HG03439 (cell line): ENCODE measurements around the gene PDPR.
"Not testable (repeated sequence)": the region's sequence is repeated elsewhere in the genome, so short reads cannot be mapped to it uniquely, and the experiment has no call there.

ENCODE experiments used
- ATAC-seq: cut with Tn5 transposase; IDR thresholded peaks from one replicate; pipeline ENCODE4 v1.9.1; 2021; ENCODE audit warnings: mild to moderate bottlenecking, moderate library complexity; ENCODE audit not compliant: unreplicated experiment

The PDPR gene

DNA sequence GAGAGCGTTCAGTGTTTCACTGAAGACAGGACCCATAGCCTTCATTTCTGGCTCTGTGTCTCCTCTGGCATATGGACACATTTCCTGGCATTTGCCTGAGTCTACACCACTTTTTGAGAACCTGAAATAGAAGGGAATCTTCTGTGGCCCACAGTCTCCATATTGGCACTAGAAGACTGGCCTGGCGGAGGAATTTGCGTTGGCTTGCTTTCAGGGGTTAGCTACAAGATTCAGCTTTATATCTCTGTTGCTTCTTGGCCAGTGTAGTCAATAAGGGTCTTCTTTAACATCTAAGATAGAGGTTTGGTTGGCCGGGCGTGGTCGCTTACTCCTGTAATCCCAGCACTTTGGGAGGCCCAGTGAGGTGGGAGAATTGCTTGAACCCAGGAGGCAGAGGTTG lies 46.7 kb downstream of the PDPR start:
- ATAC-seq, result no peak

DNA sequence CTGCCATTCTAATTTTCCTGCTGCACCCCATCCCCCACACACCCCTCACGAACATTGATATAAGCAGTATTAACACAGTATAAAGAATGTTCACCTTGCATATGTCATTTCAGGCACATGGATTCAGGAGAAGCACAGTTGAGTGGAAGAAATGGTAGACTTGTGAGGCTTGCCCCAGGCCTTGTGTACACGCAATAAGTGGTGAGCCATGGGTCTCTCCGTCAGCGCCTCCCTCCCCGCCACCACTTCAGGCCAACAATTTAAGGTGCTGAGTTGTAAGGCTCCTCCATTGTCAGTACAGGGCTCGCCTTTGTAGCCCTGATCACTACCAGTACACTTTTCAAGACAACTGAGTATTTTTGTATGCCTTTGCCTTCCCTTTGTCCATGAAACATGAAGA lies 47.2 kb downstream of the PDPR start:
- no peak for ATAC-seq

DNA sequence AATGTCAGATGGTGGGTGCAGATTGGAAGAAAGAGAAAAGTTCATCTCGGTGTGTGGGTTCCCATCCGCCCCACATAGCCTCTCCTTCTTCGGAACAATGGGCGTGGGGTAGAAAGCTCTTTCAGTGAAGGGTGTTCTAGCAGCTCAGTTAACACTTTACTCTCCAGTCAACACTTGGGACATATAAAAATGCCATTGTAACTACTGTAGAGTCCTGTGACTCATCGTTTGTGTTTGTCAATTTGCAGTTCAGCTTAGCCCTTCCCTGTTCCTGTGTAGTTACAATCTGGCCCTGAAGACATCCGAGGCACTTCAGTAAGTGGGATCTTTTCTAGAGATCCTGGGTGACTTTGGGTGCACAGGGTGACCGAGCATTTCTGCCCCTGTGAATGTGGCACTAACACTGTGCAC lies 47.9 kb downstream of the PDPR start:
- ATAC-seq, result no peak

DNA sequence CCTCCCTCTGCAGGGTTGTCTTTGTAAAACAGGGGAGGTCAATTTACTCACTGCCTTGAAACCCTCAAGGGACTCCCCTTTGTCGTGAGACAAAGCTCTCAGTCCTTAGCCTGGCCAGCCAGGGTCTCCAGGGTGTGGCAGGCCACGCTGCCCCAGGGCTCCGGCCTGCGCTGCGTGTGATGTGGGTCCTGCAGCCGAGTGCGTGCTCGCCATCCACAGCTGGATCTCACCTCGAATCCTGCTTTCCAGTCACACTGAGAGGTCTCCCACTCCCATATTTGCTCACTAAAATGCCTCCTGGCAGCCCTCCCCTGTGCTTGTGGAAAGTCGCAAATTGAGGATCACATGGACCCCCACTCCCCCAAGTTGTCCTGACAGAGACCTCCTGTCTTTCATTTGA lies 49.5 kb downstream of the PDPR start:
- ATAC-seq, result no peak

DNA sequence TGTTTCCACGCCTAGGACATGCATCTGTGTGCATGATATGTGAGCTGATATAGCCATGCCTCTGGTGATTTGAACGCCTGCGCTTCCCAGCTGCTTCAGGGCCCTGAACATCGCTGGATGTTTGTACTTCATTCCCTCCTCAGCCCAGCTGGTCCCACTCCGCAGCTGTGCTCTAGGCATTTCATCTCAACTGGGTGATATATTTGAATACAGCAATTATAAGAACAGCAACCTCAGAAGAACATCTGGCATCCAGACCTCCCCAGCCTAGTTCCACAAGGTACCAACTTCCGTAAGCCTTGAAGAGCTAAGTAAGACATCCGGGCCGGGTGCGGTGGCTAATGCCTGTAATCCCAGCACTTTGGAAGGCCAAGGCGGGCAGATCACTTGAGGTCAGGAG lies 52.6 kb downstream of the PDPR start:
- not testable (repeated sequence) for ATAC-seq

DNA sequence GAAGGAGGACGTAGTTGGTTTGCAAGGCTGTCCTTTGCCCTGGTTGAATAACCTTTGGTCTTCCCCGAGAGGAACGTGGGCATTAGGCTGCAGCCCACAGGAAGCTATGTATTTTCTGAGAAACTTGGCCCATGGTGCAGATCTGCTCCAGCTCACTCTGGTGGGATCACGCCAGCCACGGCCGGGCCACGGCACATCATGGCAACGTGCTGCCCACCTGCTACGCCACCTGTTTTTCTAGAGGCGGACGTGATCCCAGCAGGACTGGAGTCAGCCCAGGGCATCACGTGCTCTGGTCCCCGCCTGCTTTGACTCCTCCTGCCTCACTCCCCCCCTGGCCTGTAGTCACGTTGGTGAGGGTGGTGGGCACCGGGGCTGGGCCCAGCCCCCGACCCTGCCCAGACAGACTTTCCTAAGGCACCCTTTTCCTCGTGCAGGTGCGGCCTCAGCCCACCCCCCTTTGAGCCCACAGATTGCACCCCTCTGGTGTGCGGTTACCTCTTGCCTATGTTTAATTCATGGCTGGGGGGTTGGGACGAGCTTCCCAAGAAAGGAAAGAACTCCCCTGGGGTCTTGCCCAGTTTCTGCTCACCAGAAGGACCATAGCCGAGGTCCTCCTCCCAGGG lies 59.2 kb downstream of the PDPR start, which contains the start of gene CLEC18C:
Gene CLEC18C (plus strand): TSS at position 576 of the 626 bp plus-strand sequence. CDS start 492 bp downstream, outside the sequence.
- ATAC-seq, result not testable (repeated sequence)

DNA sequence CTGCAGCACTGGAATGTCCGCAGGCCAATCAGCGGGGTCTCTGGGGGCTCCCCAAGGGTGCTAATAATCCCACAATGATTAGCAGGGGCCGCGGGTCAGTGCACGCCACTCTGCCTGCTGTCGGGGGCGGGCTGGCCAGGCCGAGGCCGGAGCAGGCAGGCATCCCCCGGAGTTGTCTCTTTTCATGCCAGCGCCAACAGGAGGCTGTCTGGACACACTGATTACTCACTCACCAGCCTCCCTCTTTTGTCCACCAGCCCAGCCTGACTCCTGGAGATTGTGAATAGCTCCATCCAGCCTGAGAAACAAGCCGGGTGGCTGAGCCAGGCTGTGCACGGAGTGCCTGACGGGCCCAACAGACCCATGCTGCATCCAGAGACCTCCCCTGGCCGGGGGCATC lies 59.8 kb downstream of the PDPR start:
- not testable (repeated sequence) for ATAC-seq

DNA sequence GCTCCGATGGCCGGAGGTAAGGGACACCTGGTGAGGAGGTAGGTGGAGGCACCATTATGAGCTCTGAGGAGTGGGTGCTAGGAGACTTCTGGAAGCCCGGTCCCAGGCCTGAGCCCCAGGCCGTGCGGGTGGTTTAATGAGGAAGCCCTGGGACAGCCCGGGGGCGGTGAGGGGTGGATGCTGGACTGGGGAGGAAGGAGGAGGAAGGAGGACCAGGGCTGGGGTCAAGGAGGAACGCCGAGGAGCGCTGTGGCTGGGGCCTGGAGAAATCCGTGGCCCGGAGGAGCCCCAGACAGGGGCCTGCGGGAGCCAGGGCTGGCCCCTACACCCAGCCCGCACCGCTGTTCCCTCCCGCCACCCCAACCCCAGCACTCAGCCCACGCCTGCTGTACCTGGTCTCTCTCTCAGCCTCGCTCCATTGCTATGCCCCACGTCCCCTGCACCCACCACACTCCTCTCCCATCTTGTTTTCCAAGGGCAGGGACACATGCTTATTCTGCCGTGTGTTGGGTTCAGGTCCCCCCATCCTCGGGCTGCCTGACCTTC lies 60.3 kb downstream of the PDPR start:
- ATAC-seq, result not testable (repeated sequence)

DNA sequence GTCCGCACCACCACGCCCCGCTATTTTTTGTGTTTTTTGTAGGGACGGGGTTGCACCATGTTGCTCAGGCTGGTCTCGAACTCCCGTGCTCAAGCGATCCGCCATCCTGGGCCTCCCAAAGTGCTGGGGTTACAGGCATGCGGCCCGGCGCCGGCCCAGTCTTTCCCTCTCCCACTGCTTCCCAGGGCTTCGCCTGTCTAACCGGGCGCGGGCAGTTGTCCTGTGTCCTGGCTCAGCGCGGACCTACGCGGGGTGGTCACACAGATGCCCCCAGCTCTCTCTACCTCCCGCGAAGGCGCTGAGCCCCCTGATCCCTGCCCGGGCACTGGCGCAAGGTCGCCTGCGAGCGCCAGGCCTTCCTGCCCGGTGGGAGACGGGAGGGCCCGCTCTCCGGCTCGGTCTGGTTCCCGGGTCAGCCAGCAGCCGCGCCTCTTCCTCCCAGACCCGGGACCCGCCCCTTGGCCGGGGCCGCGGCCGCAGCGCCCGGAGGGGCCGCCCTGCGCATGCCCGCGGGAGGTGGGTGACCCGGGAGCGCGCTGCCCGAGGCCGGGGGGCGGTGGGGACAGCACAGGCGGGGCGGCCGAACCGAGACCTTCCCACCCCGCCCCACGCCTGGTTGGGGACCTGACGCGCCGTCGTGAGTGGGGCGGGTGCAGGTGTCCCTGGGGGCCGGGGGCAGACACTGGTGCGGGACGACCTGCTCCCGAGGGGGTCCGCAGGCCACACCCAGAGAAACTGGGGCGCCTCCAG lies 73.9 kb downstream of the PDPR start:
- ATAC-seq, result not testable (repeated sequence)

DNA sequence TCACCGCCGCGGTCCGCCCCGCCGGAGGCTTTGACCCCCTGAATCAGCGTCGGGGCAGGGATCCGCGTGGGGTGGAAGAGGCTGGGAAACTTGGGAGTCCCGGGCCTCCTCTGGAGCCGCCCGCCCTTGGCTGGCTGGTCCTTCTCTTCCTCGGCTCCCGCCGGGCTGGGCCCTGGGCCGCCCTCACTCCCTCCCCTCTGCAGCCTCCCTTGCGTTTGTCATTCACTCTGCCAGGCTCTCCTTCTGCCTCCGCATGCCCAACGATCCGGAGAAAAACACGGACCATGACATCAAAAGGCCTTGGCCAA lies 74.4 kb downstream of the PDPR start:
- not testable (repeated sequence) for ATAC-seq

DNA sequence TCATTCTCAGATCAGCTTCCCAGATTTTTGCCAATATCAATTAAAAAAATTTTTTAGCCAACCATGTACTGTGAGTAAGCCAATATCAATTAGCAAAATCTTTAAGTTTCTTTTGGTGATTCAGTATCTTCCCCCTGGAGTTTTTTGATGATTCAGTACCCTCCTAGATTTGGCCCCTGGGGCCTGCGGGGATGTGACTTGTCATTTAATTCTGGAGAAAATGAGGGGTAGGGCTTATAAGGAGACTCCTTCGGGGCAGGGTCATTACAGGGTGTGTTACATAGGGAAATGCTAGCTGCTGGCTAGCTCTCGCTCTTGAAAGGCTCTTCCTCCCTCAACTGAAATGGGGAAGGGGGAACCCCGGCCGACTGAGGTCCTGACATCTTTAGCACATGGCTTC lies 76.4 kb downstream of the PDPR start:
- not testable (repeated sequence) for ATAC-seq

DNA sequence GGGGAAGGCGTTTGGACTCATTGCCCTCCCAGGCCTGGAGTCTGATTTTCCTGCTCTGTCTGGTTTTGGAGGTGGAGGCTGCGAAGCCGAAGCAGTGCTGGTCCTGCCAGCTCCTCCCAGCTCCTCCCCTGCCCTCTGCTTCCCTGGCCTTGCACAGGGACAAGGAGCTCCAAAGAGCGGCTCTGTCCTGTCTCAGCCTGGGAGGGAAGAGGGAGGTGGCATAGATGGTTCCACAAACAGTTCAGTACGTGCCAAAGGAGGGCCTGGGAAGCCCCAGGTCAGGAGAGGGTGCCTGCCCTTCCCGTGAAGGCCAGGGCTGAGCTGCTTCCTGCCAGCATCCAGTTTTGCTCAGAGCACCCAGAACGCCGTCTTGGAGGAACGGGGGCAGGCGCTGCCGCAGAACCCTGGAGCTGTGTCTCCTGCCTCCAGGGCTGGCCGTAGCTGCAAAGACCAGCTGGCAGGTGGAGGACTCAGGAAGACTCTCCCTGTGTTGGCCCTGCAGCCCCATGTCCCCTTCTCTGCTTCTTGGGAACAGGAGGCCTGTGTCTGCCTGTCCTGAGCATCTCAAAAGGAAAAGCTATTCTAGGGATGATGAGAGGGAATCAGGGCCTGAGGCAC lies 82.7 kb downstream of the PDPR start:
- not testable (repeated sequence) for ATAC-seq

DNA sequence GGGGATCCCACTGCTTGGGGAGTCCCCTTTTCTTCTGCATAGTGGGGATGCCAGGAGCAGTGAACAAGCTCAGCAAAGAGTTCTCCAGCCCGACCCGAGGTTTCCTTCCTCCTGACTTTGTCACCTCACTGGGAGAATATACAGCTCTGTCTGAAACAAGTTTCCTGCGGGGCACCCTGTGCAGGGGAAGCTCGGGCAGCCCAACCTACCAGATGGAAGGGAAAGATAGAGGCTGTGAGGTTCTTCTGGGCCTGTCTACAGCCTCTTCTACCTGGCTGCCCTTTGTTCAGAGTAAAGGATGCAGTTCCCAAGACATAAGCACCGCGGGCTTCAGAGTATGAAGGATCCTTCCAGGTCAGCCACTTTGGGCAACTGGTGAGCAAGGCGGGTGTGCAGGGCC lies 83.5 kb downstream of the PDPR start:
- ATAC-seq, result not testable (repeated sequence)

DNA sequence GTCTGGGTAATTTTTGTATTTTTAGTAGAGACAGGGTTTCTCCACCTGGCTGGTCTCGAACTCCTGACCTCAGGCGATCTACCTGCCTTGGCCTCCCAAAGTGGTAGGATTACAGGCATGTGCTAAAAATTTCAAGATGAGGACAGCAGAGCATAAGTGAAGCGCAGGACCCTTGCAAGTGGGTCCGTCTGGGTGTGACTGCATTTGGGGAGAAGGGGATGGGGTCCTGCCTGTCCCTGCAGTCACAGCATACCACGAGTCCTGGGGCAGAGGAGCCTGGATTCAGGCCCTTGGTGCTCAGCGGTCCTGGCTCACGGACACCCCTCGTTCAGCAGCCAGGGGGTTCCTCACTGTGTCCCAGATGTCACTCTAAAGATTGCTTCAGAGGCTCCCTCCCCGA lies 84.1 kb downstream of the PDPR start:
- ATAC-seq, result not testable (repeated sequence)

DNA sequence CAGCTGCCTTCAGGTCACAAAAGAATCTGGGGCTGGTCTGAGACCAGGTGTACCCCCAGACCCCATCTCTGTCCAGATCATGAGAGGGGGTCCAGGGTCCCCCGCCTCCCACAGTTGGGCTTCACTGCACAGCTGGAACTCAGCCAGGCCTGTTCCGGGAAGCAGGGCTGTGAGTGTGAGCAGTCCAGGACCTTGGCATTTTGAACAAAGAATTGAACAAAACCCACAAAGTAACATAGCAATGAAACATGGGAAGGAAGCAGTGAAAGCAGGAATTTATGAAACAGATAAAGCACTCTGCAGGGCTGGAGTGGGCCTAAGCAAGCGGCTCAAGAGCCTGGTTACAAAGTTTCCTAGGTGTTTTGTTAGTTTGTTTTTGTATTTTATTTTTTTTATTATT lies 84.5 kb downstream of the PDPR start:
- not testable (repeated sequence) for ATAC-seq

DNA sequence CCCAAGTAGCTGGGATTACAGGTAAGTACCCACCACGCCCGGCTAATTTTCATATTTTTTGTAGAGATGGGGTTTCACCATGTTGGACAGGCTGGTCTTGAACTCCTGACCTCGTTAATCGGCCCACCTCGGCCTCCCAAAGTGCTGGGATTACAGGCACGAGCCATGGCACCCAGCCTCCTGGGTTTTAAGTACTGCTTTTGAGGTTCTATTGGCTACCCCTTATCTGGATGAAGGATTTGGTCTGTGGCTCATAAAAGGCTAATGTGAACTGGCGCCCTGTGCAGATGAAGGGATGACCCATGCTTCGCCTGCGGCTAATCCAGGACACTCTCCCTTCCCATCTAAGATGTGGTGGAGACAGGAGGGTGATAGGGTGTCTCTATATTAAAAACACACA lies 85.0 kb downstream of the PDPR start:
- ATAC-seq, result not testable (repeated sequence)

DNA sequence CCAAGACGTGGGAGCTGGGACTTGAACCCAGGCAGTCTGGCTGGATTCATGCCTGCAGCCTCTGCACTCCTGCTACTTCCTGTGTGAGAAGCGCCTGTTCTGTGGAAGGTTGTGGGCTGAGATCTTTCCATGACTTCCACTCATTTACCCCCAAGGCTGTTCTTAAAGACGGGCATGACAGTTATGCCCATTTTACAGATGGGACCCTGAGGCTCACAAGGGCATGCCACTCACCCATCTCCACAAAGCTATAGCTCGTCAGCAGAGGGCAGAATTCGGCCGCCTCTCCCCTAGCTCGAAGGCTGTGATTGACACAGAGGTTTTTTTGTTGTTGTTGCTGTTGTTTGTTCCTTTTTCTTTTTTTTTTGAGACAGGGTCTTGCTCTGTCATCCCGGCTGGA lies 85.9 kb downstream of the PDPR start:
- not testable (repeated sequence) for ATAC-seq

DNA sequence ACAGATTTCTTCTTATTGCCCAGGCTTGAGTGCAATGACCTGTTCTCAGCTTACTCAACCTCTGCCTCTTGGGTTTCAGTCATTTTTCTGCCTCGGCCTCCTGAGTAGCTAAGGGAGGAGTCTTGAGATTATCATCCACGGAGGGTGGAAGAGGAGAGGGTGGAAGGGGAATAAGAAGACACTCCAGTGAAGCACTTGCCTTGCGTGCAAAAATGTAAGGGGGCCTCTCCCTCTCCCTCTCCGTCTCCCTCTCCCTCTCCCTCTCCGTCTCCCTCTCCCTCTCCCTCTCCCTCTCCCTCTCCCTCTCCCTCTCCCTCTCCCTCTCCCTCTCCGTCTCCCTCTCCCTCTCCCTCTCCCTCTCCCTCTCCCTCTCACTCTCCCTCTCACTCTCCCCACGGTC lies 89.4 kb downstream of the PDPR start:
- not testable (repeated sequence) for ATAC-seq

DNA sequence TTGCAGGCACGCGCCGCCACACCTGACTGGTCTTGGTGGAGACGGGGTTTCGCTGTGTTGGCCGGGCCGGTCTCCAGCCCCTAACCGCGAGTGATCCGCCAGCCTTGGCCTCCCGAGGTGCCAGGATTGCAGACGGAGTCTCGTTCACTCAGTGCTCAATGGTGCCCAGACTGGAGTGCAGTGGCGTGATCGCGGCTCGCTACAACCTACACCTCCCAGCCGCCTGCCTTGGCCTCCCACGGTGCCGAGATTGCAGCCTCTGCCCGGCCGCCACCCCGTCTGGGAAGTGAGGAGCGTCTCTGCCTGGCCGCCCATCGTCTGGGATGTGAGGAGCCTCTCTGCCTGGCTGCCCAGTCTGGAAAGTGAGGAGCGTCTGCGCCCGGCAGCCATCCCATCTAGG lies 89.9 kb downstream of the PDPR start:
- not testable (repeated sequence) for ATAC-seq

DNA sequence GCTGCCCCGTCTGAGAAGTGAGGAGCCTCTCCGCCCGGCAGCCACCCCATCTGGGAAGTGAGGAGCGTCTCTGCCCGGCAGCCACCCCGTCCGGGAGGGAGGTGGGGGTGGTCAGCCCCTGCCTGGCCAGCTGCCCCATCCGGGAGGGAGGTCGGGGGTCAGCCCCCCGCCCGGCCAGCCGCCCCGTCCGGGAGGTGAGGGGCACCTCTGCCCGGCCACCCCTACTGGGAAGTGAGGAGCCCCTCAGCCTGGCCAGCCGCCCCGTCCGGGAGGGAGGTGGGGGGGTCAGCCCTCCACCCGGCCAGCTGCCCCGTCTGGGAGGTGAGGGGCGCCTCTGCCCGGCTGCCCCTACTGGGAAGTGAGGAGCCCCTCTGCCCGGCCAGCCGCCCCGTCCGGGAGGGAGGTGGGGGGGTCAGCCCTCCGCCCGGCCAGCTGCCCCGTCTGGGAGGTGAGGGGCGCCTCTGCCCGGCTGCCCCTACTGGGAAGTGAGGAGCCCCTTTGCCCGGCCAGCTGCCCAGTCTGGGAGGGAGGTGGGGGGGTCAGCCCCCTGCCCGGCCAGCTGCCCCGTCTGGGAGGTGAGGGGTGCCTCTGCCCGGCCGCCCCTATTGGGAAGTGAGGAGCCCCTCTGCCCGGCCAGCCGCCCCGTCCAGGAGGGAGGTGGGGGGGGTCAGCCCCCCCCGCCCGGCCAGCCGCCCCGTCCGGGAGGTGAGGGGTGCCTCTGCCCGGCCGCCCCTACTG lies 90.7 kb downstream of the PDPR start:
- not testable (repeated sequence) for ATAC-seq

DNA sequence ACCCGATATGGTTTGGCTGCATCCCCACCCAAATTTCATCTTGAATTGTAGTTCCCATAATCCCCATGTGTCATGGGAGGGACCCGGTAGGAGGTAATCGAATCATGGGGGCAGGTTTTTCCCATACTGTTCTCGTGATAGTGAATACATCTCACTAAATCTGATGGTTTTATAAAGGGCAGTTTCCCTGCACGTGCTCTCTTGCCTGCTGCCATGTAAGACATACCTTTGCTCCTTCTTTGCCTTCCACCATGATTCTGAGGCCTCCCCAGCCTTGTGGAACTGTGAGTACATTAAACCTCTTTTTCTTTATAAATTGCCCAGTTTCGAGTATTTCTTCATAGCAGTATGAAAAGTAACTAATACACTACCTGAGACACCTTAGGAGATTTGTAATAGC lies 92.2 kb downstream of the PDPR start:
- ATAC-seq, result not testable (repeated sequence)
